ENCODE data around the gene TBC1D4.

GRCh38 chr13:75430436-75431209, 51.3 kb downstream of the TBC1D4 start:
- TF ChIP-seq POLR2AphosphoS5 (IDR thresholded peaks at IDR 0.05) (no peak), CTCF (IDR thresholded peaks at IDR 0.05) (no peak), POLR2A (IDR thresholded peaks at IDR 0.05) (no peak), EP300 (IDR thresholded peaks at IDR 0.05; ENCODE audit: low read depth) (no peak)
